SW 1271 (cell line): ENCODE measurements around the gene FTH1.
A peak's percentile ranks its signal among the peaks of the same experiment; 100 is the strongest.

Experiments
- DNase-seq, 2 experiments: peaks; one replicate each; lab custom pipeline; 2025; lab: John Stamatoyannopoulos, UW

FTH1 gene

GRCh38 chr11:61948505-61948904 is 18.9 kb downstream of the FTH1 start:
- DNase-seq: no peak

- DNase-seq: peak; percentile 43 to 72
Measured at GRCh38 chr11:61947486-61948210, 19.8 kb downstream of the FTH1 start.

- DNase-seq: no peak
Measured at GRCh38 chr11:61946894-61947293, 20.5 kb downstream of the FTH1 start.

GRCh38 chr11:61945191-61945590 is 22.2 kb downstream of the FTH1 start:
- no peak for DNase-seq

GRCh38 chr11:61940466-61940865 is 27.0 kb downstream of the FTH1 start:
- no peak for DNase-seq

GRCh38 chr11:61935861-61936260 is 31.6 kb downstream of the FTH1 start:
- no peak for DNase-seq

- DNase-seq: no peak
Measured at GRCh38 chr11:61930933-61931332, 36.5 kb downstream of the FTH1 start.

GRCh38 chr11:61928606-61929005 is 38.8 kb downstream of the FTH1 start:
- DNase-seq: no peak

GRCh38 chr11:61927501-61927900 is 39.9 kb downstream of the FTH1 start:
- DNase-seq: no peak

GRCh38 chr11:61926235-61926634 is 41.2 kb downstream of the FTH1 start:
- no peak for DNase-seq

- no peak for DNase-seq
Measured at GRCh38 chr11:61925736-61926135, 41.7 kb downstream of the FTH1 start.

GRCh38 chr11:61924064-61924455 is 43.4 kb downstream of the FTH1 start:
- no peak for DNase-seq

- no peak for DNase-seq
Measured at GRCh38 chr11:61923166-61924063, 44.0 kb downstream of the FTH1 start.

- no peak for DNase-seq
Measured at GRCh38 chr11:61922539-61922938, 44.9 kb downstream of the FTH1 start.

GRCh38 chr11:61921446-61921845 is 46.0 kb downstream of the FTH1 start:
- DNase-seq: no peak

- no peak for DNase-seq
Measured at GRCh38 chr11:61919705-61920631, 47.5 kb downstream of the FTH1 start.

GRCh38 chr11:61918938-61919704 is 48.3 kb downstream of the FTH1 start:
- no peak for DNase-seq

- DNase-seq: no peak
Measured at GRCh38 chr11:61918251-61918937, 49.0 kb downstream of the FTH1 start.

GRCh38 chr11:61917334-61918109 is 49.9 kb downstream of the FTH1 start, which contains the start of gene RAB3IL1:
Gene RAB3IL1 (minus strand): TSS chr11:61917566. CDS start chr11:61917367, 199 bp downstream.
- peak in 1 of 2 experiments; percentile 37 for DNase-seq
